ENCODE data around the gene SLC6A18. TPM values are rescaled to one million over a fixed set of nuclear protein-coding genes. Genes with fewer than 3 reads are reported as not detected.
A peak's percentile ranks its signal among the peaks of the same experiment; 100 is the strongest.
"Not testable (repeated sequence)": the region's sequence is repeated elsewhere in the genome, so short reads cannot be mapped to it uniquely, and the experiment has no call there.

SLC6A18 gene
- total and polyA plus RNA-seq, 12 donors, result not detected

DNA sequence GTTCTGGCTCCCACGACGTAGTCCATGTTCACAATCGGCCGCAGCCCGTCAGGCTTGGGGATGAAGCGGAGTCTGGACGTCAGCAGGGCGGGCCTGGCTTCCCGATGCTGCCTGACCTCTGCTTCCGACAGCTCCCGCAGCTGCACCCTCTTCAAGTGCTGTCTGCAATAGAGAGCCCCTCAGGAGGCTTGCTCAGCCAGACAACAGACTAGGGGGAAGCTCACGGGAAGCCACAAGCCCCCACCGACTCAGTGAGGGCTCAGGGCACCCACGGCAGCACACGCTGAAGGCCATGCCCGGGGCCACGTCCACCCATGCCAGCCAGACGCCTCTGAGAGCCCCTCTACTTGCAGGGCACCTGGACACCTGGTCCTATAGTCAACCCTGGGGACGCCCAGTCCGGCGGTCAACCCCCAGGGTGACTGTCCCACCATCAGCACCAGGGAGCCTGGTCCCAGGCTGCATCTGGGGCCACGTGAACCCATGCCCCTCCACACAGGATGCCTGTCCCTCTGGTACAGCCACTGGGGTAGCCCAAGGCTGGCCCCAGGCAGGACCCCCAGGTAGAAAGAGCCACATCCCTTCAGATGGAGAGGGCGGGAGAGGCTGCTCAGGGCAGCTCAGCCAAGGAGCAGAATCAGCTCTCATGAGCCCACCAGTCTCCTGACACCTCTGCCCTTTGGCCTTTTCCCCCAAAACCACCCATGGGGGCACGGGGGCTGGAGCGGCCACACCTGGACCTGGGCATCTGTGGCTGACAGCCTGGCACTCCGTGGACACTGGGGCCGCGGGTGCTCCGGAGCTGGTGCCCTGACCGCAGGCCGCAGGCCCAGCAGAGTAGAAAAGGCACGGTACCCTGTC, 55.2 kb downstream of the SLC6A18 start:
- no peak overlapping the region for H3K27ac ChIP-seq
- H3K4me3 ChIP-seq, result no peak overlapping the region
- WGBS, 2 donors, result 86 to 87% methylated on average over 32 of the region's 32 CpGs
- no peaks in the 10 kb centered on the region for H3K4me1 ChIP-seq
- no peak for DNase-seq
- no peak for TF ChIP-seq CTCF (IDR thresholded peaks at IDR 0.05)
- no peaks in the 10 kb centered on the region for H3K27me3 ChIP-seq
- H3K9me3 ChIP-seq, result peaks cover 0 to 16% (median 0%) of the 10 kb centered on the region in 11 donors
- peak in 1 of 8 donors; percentile 46 for ATAC-seq
- no peaks in the 10 kb centered on the region for H3K36me3 ChIP-seq
- intact Hi-C loops (cut with DNase I), result no loop called here

GRCh38 chr5:1281038-1281882, 56.1 kb downstream of the SLC6A18 start:
- H3K27ac ChIP-seq, result no peak overlapping the region
- H3K9me3 ChIP-seq, result peaks cover 0 to 16% (median 0%) of the 10 kb centered on the region in 11 donors
- no peak overlapping the region for H3K4me3 ChIP-seq
- WGBS, 2 donors, result 81 to 83% methylated on average over 16 of the region's 16 CpGs
- no peak for ATAC-seq
- no peaks in the 10 kb centered on the region for H3K27me3 ChIP-seq
- no peak for TF ChIP-seq CTCF (IDR thresholded peaks at IDR 0.05)
- intact Hi-C loops (cut with DNase I), result no loop called here
- DNase-seq, result no peak
- H3K4me1 ChIP-seq, result no peaks in the 10 kb centered on the region
- no peaks in the 10 kb centered on the region for H3K36me3 ChIP-seq

DNA sequence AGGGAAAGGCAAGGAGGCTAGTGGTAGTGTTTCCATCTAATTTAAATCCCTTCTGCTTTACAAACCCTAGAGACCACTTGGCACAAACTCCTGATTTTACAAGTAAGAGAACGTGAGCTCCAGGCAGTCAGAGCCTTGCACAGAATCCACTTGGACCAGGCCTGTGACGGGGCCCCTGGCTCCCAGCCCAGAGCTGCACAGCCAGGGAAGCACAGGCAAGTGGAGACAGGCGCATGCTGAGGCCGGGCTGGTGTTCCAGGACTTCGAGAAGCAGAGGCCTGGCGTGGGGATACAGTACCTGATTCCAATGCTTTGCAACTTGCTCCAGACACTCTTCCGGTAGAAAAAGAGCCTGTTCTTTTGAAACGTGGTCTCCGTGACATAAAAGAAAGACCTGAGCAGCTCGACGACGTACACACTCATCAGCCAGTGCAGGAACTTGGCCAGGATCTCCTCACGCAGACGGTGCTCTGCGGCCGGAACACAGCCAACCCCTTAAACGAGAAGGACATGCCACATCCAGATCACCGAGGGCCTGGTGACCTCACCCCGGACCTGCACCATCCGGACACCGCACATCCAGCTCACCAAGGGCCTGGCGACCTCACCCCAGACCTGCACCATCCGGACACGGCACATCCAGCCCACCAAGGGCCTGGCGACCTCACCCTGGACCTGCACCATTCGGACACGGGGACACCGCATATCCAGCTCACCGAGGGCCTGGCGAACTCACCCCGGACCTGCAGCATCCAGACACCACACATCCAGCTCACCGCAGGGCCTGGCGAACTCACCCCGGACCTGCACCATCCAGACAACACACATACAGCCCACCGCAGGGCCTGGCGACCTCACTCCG, 57.2 kb downstream of the SLC6A18 start:
- Histone ChIP-seq H3K36me3 (no peaks in the 10 kb centered on the region), H3K4me1 (no peaks in the 10 kb centered on the region), H3K9me3 (peaks cover 0 to 16% (median 0%) of the 10 kb centered on the region in 11 donors), H3K27ac (no peak overlapping the region), H3K4me3 (no peak overlapping the region), H3K27me3 (no peaks in the 10 kb centered on the region)
- ATAC-seq (peak in 6 of 8 donors; percentile 46 to 88 (median 72)), DNase-seq (peak; percentile 41 to 65)
- TF ChIP-seq CTCF (IDR thresholded peaks at IDR 0.05), result no peak
- WGBS, 2 donors, result 77 to 79% methylated on average over 37 of the region's 37 CpGs
- intact Hi-C loops (cut with DNase I), result no loop called here

GRCh38 chr5:1282993-1283728, 58.0 kb downstream of the SLC6A18 start:
- H3K27ac ChIP-seq; H3K36me3 ChIP-seq; intact Hi-C loops (cut with DNase I); H3K4me1 ChIP-seq; H3K27me3 ChIP-seq; ATAC-seq; H3K4me3 ChIP-seq; DNase-seq: not testable (repeated sequence)
- WGBS, 2 donors, result 89 to 91% methylated on average over 40 of the region's 40 CpGs
- H3K9me3 ChIP-seq, result peaks cover 0 to 14% (median 0%) of the 10 kb centered on the region in 11 donors

DNA sequence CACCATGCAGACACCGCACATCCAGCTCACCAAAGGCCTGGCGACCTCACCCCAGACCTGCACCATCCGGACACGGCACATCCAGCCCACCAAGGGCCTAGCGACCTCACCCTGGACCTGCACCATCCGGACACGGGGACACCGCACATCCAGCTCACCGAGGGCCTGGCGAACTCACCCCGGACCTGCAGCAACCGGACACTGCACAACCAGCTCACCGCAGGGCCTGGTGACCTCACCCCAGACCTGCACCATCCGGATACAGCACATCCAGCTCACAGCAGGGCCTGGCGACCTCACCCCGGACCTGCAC, 58.5 kb downstream of the SLC6A18 start:
- H3K4me1 ChIP-seq; DNase-seq; H3K27me3 ChIP-seq; H3K36me3 ChIP-seq; ATAC-seq; intact Hi-C loops (cut with DNase I); H3K27ac ChIP-seq; H3K4me3 ChIP-seq: not testable (repeated sequence)
- peaks cover 0 to 14% (median 0%) of the 10 kb centered on the region in 11 donors for H3K9me3 ChIP-seq
- WGBS, 2 donors, result 86 to 87% methylated on average over 16 of the region's 16 CpGs

DNA sequence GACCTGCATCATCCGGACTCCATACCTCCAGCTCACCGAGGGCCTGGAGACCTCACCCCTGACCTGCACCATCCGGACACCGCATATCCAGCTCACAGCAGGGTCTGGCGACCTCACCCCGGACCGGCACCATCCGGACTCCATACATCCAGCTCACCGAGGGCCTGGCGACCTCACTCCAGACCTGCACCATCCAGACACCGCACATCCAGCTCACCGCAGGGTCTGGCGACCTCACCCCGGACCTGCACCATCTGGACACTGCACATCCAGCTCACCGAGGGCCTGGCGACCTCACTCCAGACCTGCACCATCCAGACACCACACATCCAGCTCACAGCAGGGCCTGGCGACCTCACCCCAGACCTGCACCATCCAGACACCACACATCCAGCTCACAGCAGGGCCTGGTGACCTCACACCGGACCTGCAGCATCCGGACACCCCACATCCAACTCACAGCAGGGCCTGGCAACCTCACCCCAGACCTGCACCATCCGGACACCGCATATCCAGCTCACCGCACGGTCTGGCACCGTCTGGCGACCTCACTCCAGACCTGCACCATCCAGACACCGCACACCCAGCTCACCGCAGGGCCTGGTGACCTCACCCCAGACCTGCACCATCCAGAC, 59.3 kb downstream of the SLC6A18 start:
- H3K4me1 ChIP-seq; intact Hi-C loops (cut with DNase I); H3K27me3 ChIP-seq; H3K4me3 ChIP-seq; H3K36me3 ChIP-seq; DNase-seq; H3K27ac ChIP-seq; ATAC-seq: not testable (repeated sequence)
- H3K9me3 ChIP-seq, result peaks cover 0 to 11% (median 0%) of the 10 kb centered on the region in 11 donors
- WGBS, 2 donors, result 84 to 85% methylated on average over 26 to 27 of the region's 27 CpGs

Measured in heart right ventricle (tissue), 16 donors.